WTC11 (cell line): ENCODE data around the gene PPP1R14C.

Experiments used
- ETV6 ChIP-seq: sonication (generic); formaldehyde crosslinking; IDR thresholded peaks from 2 replicates; pipeline ENCODE4 v1.8.1; 2022; ENCODE audit warnings: mild to moderate bottlenecking, missing genetic modification reagents
- FOXP1 ChIP-seq: sonication (generic); formaldehyde crosslinking; IDR thresholded peaks from 2 replicates; pipeline ENCODE4 v1.8.0; 2022; ENCODE audit warnings: missing genetic modification reagents, mild to moderate bottlenecking, moderate library complexity, borderline replicate concordance
- KAT7 ChIP-seq: sonication (generic); formaldehyde crosslinking; IDR thresholded peaks from 2 replicates; pipeline ENCODE4 v1.8.1; 2023; ENCODE audit warnings: missing genetic modification reagents, mild to moderate bottlenecking, borderline replicate concordance
- NFYB ChIP-seq: sonication (generic); formaldehyde crosslinking; conservative IDR thresholded peaks from 2 replicates; pipeline ENCODE4 v1.8.0; 2022; ENCODE audit warnings: low read depth, missing genetic modification reagents
- NR1H2 ChIP-seq: sonication (generic); formaldehyde crosslinking; IDR thresholded peaks from 2 replicates; pipeline ENCODE4 v1.9.0; 2021; ENCODE audit warnings: mild to moderate bottlenecking, moderate library complexity, missing genetic modification reagents
- TF ChIP-seq, protein P1 (sequence below): fragments of 200-600 bp; IDR thresholded peaks from 2 replicates; pipeline ENCODE4 v1.8.0; 2022; ENCODE audit warnings: antibody characterized with exemption
- TF ChIP-seq, protein P2 (sequence below): sonication (generic); formaldehyde crosslinking; IDR thresholded peaks from 2 replicates; pipeline ENCODE4 v1.8.0; 2022; ENCODE audit warnings: mild to moderate bottlenecking, missing genetic modification reagents
- TF ChIP-seq, protein P3 (sequence below): sonication (generic); formaldehyde crosslinking; IDR thresholded peaks from 2 replicates; pipeline ENCODE4 v1.8.1; 2022; ENCODE audit warnings: low read depth, mild to moderate bottlenecking, moderate library complexity, missing genetic modification reagents, borderline replicate concordance
- TF ChIP-seq, protein P4 (sequence below): sonication (generic); formaldehyde crosslinking; IDR thresholded peaks from 2 replicates; pipeline ENCODE4 v1.8.0; 2022; ENCODE audit warnings: mild to moderate bottlenecking, missing genetic modification reagents

DNA sequence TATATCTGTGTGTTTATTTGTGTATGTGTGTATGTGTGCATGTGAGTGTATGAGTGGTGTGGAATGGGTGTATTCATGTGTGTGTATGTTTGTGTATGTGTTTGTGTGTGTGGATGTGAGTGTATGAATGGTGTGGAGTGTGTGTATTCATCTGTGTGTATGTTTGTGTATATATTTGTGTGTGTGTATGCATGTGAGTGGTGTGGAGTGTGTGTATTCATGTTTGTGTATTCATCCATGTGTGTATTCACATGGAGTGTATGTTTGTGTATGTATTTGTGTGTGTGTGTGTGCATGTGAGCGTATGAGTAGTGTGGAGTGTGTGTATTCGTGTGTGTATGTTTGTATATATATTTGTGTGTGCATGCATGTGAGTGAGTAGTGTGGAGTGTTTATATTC lies 66.6 kb downstream of the PPP1R14C start:
- TF ChIP-seq, protein P1, sequence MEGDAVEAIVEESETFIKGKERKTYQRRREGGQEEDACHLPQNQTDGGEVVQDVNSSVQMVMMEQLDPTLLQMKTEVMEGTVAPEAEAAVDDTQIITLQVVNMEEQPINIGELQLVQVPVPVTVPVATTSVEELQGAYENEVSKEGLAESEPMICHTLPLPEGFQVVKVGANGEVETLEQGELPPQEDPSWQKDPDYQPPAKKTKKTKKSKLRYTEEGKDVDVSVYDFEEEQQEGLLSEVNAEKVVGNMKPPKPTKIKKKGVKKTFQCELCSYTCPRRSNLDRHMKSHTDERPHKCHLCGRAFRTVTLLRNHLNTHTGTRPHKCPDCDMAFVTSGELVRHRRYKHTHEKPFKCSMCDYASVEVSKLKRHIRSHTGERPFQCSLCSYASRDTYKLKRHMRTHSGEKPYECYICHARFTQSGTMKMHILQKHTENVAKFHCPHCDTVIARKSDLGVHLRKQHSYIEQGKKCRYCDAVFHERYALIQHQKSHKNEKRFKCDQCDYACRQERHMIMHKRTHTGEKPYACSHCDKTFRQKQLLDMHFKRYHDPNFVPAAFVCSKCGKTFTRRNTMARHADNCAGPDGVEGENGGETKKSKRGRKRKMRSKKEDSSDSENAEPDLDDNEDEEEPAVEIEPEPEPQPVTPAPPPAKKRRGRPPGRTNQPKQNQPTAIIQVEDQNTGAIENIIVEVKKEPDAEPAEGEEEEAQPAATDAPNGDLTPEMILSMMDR = no peak
- TF ChIP-seq FOXP1 (no peak), NR1H2 (no peak), ETV6 (CRISPR knock-in tag) (no peak), KAT7 (CRISPR knock-in tag) (no peak), NFYB (CRISPR knock-in tag) (no peak)
- TF ChIP-seq, protein P2, sequence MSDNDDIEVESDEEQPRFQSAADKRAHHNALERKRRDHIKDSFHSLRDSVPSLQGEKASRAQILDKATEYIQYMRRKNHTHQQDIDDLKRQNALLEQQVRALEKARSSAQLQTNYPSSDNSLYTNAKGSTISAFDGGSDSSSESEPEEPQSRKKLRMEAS = no peak
- TF ChIP-seq, protein P3, sequence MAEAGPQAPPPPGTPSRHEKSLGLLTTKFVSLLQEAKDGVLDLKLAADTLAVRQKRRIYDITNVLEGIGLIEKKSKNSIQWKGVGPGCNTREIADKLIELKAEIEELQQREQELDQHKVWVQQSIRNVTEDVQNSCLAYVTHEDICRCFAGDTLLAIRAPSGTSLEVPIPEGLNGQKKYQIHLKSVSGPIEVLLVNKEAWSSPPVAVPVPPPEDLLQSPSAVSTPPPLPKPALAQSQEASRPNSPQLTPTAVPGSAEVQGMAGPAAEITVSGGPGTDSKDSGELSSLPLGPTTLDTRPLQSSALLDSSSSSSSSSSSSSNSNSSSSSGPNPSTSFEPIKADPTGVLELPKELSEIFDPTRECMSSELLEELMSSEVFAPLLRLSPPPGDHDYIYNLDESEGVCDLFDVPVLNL (CRISPR knock-in tag) = no peak
- TF ChIP-seq, protein P4, sequence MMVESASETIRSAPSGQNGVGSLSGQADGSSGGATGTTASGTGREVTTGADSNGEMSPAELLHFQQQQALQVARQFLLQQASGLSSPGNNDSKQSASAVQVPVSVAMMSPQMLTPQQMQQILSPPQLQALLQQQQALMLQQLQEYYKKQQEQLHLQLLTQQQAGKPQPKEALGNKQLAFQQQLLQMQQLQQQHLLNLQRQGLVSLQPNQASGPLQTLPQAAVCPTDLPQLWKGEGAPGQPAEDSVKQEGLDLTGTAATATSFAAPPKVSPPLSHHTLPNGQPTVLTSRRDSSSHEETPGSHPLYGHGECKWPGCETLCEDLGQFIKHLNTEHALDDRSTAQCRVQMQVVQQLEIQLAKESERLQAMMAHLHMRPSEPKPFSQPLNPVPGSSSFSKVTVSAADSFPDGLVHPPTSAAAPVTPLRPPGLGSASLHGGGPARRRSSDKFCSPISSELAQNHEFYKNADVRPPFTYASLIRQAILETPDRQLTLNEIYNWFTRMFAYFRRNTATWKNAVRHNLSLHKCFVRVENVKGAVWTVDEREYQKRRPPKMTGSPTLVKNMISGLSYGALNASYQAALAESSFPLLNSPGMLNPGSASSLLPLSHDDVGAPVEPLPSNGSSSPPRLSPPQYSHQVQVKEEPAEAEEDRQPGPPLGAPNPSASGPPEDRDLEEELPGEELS (CRISPR knock-in tag) = no peak
